ENCODE data around the gene HLCS. TPM values are rescaled to one million over a fixed set of nuclear protein-coding genes. Genes with fewer than 3 reads are reported as not detected.

HLCS gene
- total and polyA plus RNA-seq, 10 of the 15 experiments (the other 5 are each of a cell fraction or from before 2014, with no cell fraction given): 1.5 to 12.7 (median 9.6) TPM

DNA sequence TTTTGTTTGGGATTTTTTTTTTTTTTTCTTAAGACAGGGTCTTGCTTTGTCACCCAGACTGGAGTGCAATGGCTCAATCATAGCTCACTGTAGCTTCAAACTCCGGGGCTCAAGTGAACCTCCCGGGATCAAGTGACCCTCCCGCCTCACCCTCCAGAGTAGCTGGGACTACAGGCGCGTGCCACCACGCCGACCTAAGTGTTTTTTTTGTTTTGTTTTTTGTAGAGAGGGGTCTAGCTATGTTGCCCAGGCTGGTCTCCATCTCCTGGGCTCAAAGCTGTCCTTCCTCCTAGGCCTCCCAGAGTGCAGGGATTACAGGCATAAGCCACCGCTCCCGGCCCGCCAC is 776 bp downstream of the HLCS start:
- H2AFZ ChIP-seq (ENCODE audit: control insufficient read depth, low read depth, low read length): peak overlapping the region; percentile 68
- RAD21 ChIA-PET (ENCODE audit: unreplicated experiment): interaction anchor here (0.8 to 2.6 kb wide), 4 partner anchors 11 to 150 kb away, joined by 3 to 14 read pairs (median 4); no protein-coding TSS in a partner anchor
- H3K4me2 ChIP-seq (ENCODE audit: control insufficient read depth, insufficient read depth): peak overlapping the region; percentile 93
- CTCF ChIA-PET: interaction anchor here (0.6 to 3.5 kb wide), 11 partner anchors 11 to 461 kb away, joined by 3 to 22 read pairs (median 4); no protein-coding TSS in a partner anchor
- intact Hi-C loops (cut with micrococcal nuclease; ENCODE audit: unreplicated experiment): loop anchor here (10.0 kb wide), 1 partner anchor 289 kb away; no protein-coding TSS in a partner anchor
- SMC1A ChIA-PET (ENCODE audit: uncharacterized antibody, unreplicated experiment): interaction anchor here (0.5 to 1.9 kb wide), 3 partner anchors 12 to 210 kb away, joined by 3 to 5 read pairs (median 4); no protein-coding TSS in a partner anchor
- H3K9ac ChIP-seq (ENCODE audit: control insufficient read depth, insufficient read depth, low read length): peak overlapping the region; percentile 57
- POLR2A ChIA-PET: interaction anchor here (0.6 to 1.2 kb wide), 3 partner anchors 17 to 297 kb away, joined by 3 to 5 read pairs (median 5); no protein-coding TSS in a partner anchor
- peaks cover 15% of the 10 kb centered on the region for H3K4me1 ChIP-seq (ENCODE audit: control insufficient read depth, insufficient read depth, low read length)
- peak overlapping the region; percentile 49 for H3K27ac ChIP-seq (ENCODE audit: control insufficient read depth, insufficient read depth)
- TF ChIP-seq, protein P1, sequence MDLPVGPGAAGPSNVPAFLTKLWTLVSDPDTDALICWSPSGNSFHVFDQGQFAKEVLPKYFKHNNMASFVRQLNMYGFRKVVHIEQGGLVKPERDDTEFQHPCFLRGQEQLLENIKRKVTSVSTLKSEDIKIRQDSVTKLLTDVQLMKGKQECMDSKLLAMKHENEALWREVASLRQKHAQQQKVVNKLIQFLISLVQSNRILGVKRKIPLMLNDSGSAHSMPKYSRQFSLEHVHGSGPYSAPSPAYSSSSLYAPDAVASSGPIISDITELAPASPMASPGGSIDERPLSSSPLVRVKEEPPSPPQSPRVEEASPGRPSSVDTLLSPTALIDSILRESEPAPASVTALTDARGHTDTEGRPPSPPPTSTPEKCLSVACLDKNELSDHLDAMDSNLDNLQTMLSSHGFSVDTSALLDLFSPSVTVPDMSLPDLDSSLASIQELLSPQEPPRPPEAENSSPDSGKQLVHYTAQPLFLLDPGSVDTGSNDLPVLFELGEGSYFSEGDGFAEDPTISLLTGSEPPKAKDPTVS (IDR thresholded peaks at IDR 0.05; ENCODE audit: low read depth, low read length): no peak
- TF ChIP-seq SREBF2 (IDR thresholded peaks at IDR 0.05; ENCODE audit: low read length): no peak
- TF ChIP-seq, protein P2, sequence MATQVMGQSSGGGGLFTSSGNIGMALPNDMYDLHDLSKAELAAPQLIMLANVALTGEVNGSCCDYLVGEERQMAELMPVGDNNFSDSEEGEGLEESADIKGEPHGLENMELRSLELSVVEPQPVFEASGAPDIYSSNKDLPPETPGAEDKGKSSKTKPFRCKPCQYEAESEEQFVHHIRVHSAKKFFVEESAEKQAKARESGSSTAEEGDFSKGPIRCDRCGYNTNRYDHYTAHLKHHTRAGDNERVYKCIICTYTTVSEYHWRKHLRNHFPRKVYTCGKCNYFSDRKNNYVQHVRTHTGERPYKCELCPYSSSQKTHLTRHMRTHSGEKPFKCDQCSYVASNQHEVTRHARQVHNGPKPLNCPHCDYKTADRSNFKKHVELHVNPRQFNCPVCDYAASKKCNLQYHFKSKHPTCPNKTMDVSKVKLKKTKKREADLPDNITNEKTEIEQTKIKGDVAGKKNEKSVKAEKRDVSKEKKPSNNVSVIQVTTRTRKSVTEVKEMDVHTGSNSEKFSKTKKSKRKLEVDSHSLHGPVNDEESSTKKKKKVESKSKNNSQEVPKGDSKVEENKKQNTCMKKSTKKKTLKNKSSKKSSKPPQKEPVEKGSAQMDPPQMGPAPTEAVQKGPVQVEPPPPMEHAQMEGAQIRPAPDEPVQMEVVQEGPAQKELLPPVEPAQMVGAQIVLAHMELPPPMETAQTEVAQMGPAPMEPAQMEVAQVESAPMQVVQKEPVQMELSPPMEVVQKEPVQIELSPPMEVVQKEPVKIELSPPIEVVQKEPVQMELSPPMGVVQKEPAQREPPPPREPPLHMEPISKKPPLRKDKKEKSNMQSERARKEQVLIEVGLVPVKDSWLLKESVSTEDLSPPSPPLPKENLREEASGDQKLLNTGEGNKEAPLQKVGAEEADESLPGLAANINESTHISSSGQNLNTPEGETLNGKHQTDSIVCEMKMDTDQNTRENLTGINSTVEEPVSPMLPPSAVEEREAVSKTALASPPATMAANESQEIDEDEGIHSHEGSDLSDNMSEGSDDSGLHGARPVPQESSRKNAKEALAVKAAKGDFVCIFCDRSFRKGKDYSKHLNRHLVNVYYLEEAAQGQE (IDR thresholded peaks at IDR 0.05; ENCODE audit: low read depth, low read length): no peak
- no peak for TF ChIP-seq NFXL1 (IDR thresholded peaks at IDR 0.05; ENCODE audit: borderline replicate concordance)
- TF ChIP-seq, protein P3, sequence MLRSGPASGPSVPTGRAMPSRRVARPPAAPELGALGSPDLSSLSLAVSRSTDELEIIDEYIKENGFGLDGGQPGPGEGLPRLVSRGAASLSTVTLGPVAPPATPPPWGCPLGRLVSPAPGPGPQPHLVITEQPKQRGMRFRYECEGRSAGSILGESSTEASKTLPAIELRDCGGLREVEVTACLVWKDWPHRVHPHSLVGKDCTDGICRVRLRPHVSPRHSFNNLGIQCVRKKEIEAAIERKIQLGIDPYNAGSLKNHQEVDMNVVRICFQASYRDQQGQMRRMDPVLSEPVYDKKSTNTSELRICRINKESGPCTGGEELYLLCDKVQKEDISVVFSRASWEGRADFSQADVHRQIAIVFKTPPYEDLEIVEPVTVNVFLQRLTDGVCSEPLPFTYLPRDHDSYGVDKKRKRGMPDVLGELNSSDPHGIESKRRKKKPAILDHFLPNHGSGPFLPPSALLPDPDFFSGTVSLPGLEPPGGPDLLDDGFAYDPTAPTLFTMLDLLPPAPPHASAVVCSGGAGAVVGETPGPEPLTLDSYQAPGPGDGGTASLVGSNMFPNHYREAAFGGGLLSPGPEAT (IDR thresholded peaks at IDR 0.05; ENCODE audit: low read depth): no peak
- TF ChIP-seq, protein P4, sequence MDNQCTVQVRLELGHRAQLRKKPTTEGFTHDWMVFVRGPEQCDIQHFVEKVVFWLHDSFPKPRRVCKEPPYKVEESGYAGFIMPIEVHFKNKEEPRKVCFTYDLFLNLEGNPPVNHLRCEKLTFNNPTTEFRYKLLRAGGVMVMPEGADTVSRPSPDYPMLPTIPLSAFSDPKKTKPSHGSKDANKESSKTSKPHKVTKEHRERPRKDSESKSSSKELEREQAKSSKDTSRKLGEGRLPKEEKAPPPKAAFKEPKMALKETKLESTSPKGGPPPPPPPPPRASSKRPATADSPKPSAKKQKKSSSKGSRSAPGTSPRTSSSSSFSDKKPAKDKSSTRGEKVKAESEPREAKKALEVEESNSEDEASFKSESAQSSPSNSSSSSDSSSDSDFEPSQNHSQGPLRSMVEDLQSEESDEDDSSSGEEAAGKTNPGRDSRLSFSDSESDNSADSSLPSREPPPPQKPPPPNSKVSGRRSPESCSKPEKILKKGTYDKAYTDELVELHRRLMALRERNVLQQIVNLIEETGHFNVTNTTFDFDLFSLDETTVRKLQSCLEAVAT (IDR thresholded peaks at IDR 0.05): peak; percentile 81
- no peak for TF ChIP-seq NR2C1 (IDR thresholded peaks at IDR 0.05)
- TF ChIP-seq EGR1 (IDR thresholded peaks at IDR 0.05; ENCODE audit: borderline replicate concordance in 1 of 2, low read depth in 2 of 2, low read length in 2 of 2): no peak
- in situ Hi-C loops (cut with MboI): no loop called here
- ATAC-seq (no peak; the same call in 2 of the 3 replicates), FAIRE-seq (no peak), DNase-seq (ENCODE audit: low read depth, low spot score) (no peak)
- 48% methylated on average over 10 of the region's 10 CpGs for WGBS (ENCODE audit: insufficient coverage, insufficient replicate concordance, low lambda C conversion rate, missing lambda C conversion rate)
- H3K4me3 ChIP-seq: peak overlapping the region; percentile 88
- BruUV-seq (replicated peaks): no TSS peak
- H3K79me2 ChIP-seq (ENCODE audit: control insufficient read depth, insufficient read depth, low read length): peaks cover 2% of the 10 kb centered on the region; the same call in 1 of the 2 replicates
- no peaks in the 10 kb centered on the region for H3K27me3 ChIP-seq (replicated peaks in 1 of 2; ENCODE audit: control insufficient read depth in 2 of 2, insufficient read depth in 2 of 2, low read length in 1 of 2)
- H4K20me1 ChIP-seq (ENCODE audit: control insufficient read depth, insufficient read depth): no peaks in the 10 kb centered on the region
- no peaks in the 10 kb centered on the region for H3K36me3 ChIP-seq (ENCODE audit: control insufficient read depth in 2 of 2, insufficient read depth in 2 of 2, low read length in 1 of 2)
- no peaks in the 10 kb centered on the region for H3K9me3 ChIP-seq (replicated peaks; ENCODE audit: control insufficient read depth, insufficient read depth, low read length)

All from GM12878 (cell line).